Activated B cell treated with CpG ODN at 0.5 μM for 24 hours (primary cell): Measurements from ENCODE around the gene STOM. TPM values are rescaled to one million over a fixed set of nuclear protein-coding genes. Genes with fewer than 3 reads are reported as not detected.

Experiments
- ATAC-seq: fragments of 200-7000 bp; cut with Tn5 transposase; one replicate; pipeline ENCODE4 v1.10.0; 2021; ENCODE audit warnings: low read depth, mild to moderate bottlenecking, moderate library complexity
- CTCF ChIA-PET: fragments of 350-600 bp; sonication (Branson Sonifier 250); formaldehyde crosslinking; loops from one replicate; lab custom pipeline; 2021; ENCODE audit warnings: antibody characterized with exemption; lab: Charles Lee
- POLR2A ChIA-PET: fragments of 350-600 bp; sonication (Branson Sonifier 250); formaldehyde crosslinking; loops from one replicate; lab custom pipeline; 2021; ENCODE audit warnings: antibody characterized with exemption; lab: Charles Lee
- DNase-seq: peaks from one replicate; pipeline ENCODE4 v3.0.0; 2022
- H3K27ac Mint-ChIP-seq: one replicate; pipeline ENCODE4 v1.8.0; 2020; ENCODE audit warnings: mixed read lengths
- H3K27me3 Mint-ChIP-seq: one replicate; pipeline ENCODE4 v1.8.0; 2021; ENCODE audit warnings: mixed read lengths
- H3K36me3 Mint-ChIP-seq: one replicate; pipeline ENCODE4 v1.8.0; 2021; ENCODE audit warnings: low read depth, mixed read lengths
- H3K4me1 Mint-ChIP-seq: one replicate; pipeline ENCODE4 v1.8.0; 2021; ENCODE audit warnings: mixed read lengths
- H3K4me3 Mint-ChIP-seq: one replicate; pipeline ENCODE4 v1.8.0; 2020; ENCODE audit warnings: mild to moderate bottlenecking, mixed read lengths
- H3K9me3 Mint-ChIP-seq: one replicate; pipeline ENCODE4 v1.8.0; 2020; ENCODE audit warnings: mixed read lengths
- intact Hi-C: fragments of 100-400 bp; cut with micrococcal nuclease; formaldehyde crosslinking; loops from one replicate; pipeline ENCODE4 v1.15.1; 2024
- total RNA-seq: library from RNA; stranded (reverse); gene quantifications from 2 replicates; pipeline ENCODE4 v1.2.3, GENCODE V29; 2022
- TF ChIP-seq, protein P1 (sequence below): fragments of 200-600 bp; IDR thresholded peaks from one replicate; pipeline ENCODE4 v1.8.0; 2022; ENCODE audit warnings: antibody characterized with exemption, mild to moderate bottlenecking

Gene STOM
- total RNA-seq, 1 donor from 2014 or later = 9.8 TPM

DNA sequence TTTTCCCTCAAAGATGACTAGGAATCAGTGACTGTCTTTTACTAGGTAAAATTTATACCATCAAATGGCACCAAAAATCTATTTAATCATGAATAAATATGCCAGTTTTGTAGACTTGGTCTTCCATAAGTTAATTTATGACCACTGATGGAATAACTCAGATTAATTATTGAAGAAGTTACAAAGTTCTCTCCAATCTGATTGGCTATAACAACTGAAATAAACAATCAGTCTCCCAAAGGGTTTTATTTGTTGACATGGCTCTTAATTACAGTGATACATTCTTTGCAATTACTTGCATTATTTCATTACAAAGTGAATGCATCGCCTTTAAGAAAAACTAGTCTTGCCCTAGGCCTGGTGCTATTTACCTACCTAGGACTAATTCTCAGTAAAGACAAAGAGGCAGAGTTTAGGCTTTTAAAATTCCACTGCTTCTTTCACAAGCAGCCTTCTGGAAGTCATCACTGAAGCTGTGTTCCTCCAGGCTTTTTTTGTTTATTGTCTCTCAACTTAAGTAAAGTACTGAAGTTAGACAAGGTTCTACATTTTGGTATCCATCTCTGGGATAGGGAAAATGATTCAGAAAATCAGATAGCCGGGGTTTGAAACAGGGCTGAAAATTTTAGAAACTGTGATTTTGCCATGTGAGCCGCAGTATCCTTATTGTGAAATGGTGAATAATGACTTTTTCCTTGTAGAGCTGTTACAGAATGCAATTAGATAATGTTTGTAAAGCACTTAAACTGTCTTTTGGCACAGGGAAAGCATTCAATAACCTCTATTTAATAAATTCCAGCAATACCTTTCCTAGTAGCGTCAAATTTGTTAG is 2.5 kb downstream of the STOM start:
- H3K36me3 Mint-ChIP-seq = peaks cover 4% of the 10 kb centered on the region
- ChIA-PET CTCF (no interaction called here), POLR2A (no interaction called here)
- DNase-seq (no peak), ATAC-seq (no peak)
- TF ChIP-seq, protein P1, sequence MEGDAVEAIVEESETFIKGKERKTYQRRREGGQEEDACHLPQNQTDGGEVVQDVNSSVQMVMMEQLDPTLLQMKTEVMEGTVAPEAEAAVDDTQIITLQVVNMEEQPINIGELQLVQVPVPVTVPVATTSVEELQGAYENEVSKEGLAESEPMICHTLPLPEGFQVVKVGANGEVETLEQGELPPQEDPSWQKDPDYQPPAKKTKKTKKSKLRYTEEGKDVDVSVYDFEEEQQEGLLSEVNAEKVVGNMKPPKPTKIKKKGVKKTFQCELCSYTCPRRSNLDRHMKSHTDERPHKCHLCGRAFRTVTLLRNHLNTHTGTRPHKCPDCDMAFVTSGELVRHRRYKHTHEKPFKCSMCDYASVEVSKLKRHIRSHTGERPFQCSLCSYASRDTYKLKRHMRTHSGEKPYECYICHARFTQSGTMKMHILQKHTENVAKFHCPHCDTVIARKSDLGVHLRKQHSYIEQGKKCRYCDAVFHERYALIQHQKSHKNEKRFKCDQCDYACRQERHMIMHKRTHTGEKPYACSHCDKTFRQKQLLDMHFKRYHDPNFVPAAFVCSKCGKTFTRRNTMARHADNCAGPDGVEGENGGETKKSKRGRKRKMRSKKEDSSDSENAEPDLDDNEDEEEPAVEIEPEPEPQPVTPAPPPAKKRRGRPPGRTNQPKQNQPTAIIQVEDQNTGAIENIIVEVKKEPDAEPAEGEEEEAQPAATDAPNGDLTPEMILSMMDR = no peak
- intact Hi-C loops = loop anchor here (5.0 kb wide), 1 partner anchor 100 kb away; the partner anchor contains the start of gene GSN
- H3K4me3 Mint-ChIP-seq = no peak overlapping the region
- H3K9me3 Mint-ChIP-seq = peaks cover 3% of the 10 kb centered on the region
- peaks cover 28% of the 10 kb centered on the region for H3K4me1 Mint-ChIP-seq
- no peaks in the 10 kb centered on the region for H3K27me3 Mint-ChIP-seq
- H3K27ac Mint-ChIP-seq = no peak overlapping the region

DNA sequence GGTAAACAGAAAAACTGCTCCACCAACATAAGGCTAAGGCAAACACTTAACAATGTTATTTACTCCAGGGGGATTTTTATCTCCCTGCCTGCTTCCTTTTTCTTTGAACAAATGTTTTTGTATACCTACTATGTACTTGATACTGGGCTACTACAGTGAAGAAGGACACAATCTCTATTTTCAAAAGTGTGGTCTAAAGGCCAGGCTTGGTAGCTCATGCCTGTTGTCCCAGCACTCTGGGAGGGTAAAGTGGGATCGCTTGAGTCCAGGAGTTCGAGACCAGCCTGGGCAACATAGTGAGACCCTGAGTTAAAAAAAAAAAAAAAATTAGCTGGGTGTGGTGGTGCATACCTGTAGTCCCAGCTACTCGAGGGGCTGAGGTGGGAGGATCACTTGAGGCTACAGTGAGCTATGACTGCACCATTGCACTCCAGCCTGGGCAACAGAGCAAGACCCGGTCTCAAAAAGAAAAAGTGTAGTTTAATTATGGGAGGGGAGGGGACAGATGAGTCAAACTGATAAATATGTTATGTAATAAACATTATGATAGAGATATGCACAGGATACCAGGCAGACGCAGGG is 3.3 kb downstream of the STOM start:
- no peaks in the 10 kb centered on the region for H3K27me3 Mint-ChIP-seq
- H3K27ac Mint-ChIP-seq = no peak overlapping the region
- ChIA-PET POLR2A (no interaction called here), CTCF (no interaction called here)
- H3K36me3 Mint-ChIP-seq = peaks cover 4% of the 10 kb centered on the region
- TF ChIP-seq, protein P1 = no peak
- intact Hi-C loops = loop anchor here (5.0 kb wide), 1 partner anchor 99 kb away; the partner anchor contains the start of gene GSN
- DNase-seq = no peak
- no peak for ATAC-seq
- no peak overlapping the region for H3K4me3 Mint-ChIP-seq
- H3K9me3 Mint-ChIP-seq = peaks cover 3% of the 10 kb centered on the region
- peaks cover 23% of the 10 kb centered on the region for H3K4me1 Mint-ChIP-seq

DNA sequence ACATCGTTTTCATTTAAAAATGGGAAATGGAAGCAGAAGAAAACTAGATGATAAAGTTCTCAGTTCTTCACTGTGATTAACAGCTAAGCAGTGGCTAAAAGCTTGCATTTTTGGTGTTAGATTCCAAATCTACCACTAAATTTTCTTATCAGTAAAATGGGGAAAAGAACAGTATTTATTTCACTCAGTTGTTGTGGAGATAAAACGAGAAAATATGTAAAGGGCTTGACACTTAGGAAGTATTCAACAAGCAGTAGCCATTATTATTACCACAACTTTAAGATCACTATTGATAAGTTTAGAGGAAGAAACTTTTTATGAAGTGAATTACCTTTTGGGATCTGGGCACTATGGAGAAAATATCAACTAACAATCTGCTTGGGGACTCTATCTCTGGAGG is 4.5 kb downstream of the STOM start:
- Mint-ChIP-seq H3K36me3 (peaks cover 3% of the 10 kb centered on the region), H3K4me3 (no peak overlapping the region), H3K27ac (no peak overlapping the region), H3K9me3 (peaks cover 3% of the 10 kb centered on the region), H3K4me1 (peaks cover 20% of the 10 kb centered on the region), H3K27me3 (no peaks in the 10 kb centered on the region)
- POLR2A ChIA-PET = no interaction called here
- intact Hi-C loops = loop anchor here (5.0 kb wide), 1 partner anchor 98 kb away; the partner anchor contains the start of gene GSN
- TF ChIP-seq, protein P1 = no peak
- DNase-seq (no peak), ATAC-seq (no peak)
- CTCF ChIA-PET = no interaction called here

DNA sequence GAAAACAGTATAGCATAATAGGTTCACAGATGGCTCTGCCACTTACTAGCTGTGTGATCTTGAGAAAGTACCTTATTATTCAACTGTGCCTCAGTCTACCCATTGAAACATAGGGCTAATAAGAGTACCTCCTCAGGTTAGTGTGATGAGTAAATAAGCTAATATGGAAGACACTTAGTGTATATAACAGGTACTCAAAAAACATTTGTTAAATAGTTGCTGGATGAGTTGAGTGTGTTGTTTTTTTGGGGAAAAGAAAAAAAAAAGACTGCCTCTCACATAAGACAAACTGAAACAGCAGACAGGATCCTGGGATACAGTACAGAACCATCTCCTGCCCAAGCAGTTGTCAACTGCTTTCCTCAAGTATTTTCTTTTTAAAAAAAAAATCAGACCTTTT is 5.2 kb downstream of the STOM start:
- no peaks in the 10 kb centered on the region for H3K27me3 Mint-ChIP-seq
- H3K4me1 Mint-ChIP-seq = peaks cover 16% of the 10 kb centered on the region
- ATAC-seq (no peak), DNase-seq (no peak)
- H3K36me3 Mint-ChIP-seq = no peaks in the 10 kb centered on the region
- no peaks in the 10 kb centered on the region for H3K9me3 Mint-ChIP-seq
- no peak overlapping the region for H3K4me3 Mint-ChIP-seq
- no peak overlapping the region for H3K27ac Mint-ChIP-seq
- ChIA-PET CTCF (interaction anchor here (1.2 kb wide), 1 partner anchor 45 kb away, joined by 5 read pairs; no protein-coding TSS in a partner anchor), POLR2A (no interaction called here)
- TF ChIP-seq, protein P1 = no peak
- intact Hi-C loops = loop anchor here (5.0 kb wide), 1 partner anchor 98 kb away; the partner anchor contains the start of gene GSN

DNA sequence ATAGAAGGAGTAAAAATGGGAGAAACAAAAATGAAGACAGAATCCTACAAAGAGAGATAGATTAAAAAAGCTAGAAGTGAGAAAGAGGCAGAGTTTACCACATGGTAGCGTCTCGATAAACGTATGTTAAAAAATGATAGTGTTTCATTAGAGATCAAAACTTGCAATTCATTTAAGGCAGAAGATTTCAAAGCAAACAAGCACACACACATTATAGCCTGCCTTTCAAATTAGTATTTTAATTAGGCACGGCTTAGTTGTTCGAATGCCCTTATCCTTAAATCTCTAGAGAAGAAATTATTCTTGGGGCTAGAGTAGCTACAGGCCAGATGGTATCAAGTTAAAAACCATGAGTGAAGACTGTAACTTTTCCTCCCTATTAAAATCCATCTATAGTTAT is 6.0 kb downstream of the STOM start:
- CTCF ChIA-PET = interaction anchor here (1.2 kb wide), 1 partner anchor 44 kb away, joined by 5 read pairs; no protein-coding TSS in a partner anchor
- DNase-seq (no peak), ATAC-seq (no peak)
- POLR2A ChIA-PET = no interaction called here
- TF ChIP-seq, protein P1 = no peak
- Mint-ChIP-seq H3K27me3 (no peaks in the 10 kb centered on the region), H3K9me3 (no peaks in the 10 kb centered on the region), H3K27ac (no peak overlapping the region), H3K4me3 (no peak overlapping the region), H3K36me3 (no peaks in the 10 kb centered on the region), H3K4me1 (peaks cover 17% of the 10 kb centered on the region)
- intact Hi-C loops = no loop called here
